ENCODE measurements around the gene CLMP.
"Not testable (repeated sequence)": the region's sequence is repeated elsewhere in the genome, so short reads cannot be mapped to it uniquely, and the experiment has no call there.

The CLMP gene

DNA sequence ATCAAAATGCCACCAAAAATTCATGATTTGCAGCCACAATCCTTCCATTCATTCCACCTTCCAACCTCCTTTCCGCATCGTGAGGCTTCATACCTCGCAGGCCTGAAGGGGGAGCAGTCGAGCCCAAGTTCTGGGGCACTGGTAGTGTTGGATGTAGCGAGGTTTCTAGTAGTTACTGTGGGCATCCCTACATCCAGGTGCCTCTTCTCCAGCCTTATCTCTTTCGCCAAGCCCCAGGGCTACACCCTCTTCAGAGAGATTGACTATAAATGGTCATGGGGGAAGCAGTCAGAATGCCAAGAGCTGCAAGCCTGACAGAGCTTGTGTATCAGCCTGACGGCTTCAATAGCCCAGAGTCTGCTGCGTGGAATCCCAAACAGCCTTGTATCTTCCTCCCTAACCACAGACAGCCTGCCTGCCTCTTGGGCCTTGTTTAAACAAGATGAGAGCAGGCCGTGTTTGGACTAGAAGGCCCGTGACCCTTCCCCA lies 28.9 kb downstream of the CLMP start:
- peak; percentile 54 for DNase-seq

DNA sequence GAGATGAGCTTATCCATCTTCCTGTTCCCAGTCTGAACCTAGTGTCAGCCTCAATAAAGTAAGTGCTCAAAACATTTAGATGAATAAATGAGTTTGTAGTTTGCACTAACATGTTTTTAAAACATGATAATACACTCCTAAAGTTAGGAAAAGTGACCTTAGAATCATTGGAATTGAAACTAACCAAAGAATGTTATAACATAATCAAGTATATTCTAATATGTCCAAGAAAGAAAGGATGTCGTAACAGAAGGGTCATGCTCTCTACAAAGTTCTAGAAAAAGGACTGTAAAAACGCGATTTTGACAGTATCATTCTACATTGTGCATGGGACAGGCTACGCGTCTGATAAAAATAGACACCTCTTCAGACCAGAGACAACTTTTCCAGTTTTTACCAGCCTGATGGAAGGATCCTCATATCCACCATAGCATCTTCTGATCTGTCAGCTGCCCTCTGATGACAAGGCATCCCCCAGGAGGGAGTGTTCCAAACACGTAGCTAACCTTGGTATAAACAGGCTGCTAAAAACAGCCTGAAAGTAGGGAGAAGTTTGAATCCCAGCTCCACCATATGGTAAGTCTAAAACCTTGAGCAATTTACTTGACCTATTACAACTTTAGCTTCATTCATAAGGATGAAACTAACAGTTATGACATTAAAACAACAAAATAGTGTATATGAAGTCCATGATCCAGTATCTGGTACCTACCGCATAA lies 30.2 kb downstream of the CLMP start:
- no peak for DNase-seq

GRCh38 chr11:123163621-123164020 lies 31.4 kb downstream of the CLMP start:
- DNase-seq = no peak

DNA sequence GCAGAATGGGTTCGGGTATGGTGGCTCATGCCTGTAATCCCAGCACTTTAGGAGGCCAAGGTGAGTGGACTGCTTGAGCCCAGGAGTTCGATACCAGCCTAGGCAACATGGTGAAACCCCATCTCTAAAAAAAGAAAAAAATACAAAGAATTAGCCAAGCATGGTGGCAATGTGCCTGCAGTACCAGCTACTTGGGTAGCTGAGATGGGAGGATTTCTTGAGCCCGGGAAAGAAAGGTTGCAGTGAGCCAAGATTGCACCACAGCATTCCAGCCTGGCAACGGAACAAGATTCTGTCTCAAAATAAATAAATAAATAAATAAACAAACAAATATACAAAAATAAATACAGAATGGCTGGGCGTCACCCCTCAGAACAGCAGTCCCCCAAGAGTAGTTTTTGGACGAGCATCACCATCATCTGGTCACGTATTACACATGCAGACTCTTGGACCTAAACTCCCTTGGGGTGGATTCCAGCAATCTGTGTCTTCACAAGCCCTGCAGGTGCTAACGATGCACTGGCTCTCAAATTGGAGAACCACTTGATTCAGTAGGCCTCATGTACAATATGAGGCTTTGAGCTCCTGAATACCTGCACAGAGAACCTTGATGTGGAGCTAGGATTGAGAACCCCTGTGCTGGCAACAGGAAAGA lies 33.5 kb downstream of the CLMP start:
- DNase-seq = no peak

- DNase-seq = no peak
Observed at GRCh38 chr11:123159183-123159857, 35.7 kb downstream of the CLMP start.

- no peak for DNase-seq
Observed at GRCh38 chr11:123158033-123159003, 36.7 kb downstream of the CLMP start.

DNA sequence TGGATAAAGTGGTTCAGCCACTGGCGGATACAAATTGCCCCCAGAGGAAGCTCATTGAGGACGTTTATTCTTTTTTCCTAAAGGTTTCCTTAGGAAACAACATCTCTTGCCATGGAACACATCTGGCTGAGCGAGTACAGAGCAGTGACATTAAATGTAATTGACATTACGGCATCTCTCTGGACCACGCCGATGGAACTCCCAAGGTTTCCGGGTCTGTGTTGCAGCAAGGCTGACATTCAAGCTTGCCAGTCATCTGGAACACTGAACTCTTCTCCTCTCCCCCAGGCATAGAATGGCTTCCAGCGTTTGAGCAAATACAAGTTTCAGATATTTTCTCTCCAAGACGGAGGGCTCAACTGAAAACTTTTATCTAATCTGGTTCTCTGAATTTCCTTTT lies 42.1 kb downstream of the CLMP start:
- no peak for DNase-seq

DNA sequence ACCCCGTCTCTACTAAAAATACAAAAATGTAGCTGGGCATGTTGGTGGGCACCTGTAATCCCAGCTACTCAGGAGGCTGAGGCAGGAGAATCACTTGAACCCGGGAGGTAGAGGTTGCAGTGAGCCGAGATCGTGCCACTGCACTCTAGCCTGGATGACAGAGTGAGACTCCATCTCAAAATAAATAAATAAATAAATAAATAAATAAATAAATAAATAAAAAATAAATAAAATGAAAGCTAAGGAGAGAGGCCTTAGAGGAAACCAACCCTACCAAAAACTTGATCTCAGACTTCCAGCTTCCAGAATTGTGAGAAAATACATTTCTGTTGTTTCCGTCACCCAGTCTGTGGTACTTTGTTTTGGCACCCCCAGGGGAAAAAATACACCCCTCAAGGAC lies 42.7 kb downstream of the CLMP start:
- not testable (repeated sequence) for DNase-seq

- no peak for DNase-seq
Observed at GRCh38 chr11:123151796-123152195, 43.3 kb downstream of the CLMP start.

- no peak for DNase-seq
Observed at GRCh38 chr11:123151366-123151765, 43.7 kb downstream of the CLMP start.

DNA sequence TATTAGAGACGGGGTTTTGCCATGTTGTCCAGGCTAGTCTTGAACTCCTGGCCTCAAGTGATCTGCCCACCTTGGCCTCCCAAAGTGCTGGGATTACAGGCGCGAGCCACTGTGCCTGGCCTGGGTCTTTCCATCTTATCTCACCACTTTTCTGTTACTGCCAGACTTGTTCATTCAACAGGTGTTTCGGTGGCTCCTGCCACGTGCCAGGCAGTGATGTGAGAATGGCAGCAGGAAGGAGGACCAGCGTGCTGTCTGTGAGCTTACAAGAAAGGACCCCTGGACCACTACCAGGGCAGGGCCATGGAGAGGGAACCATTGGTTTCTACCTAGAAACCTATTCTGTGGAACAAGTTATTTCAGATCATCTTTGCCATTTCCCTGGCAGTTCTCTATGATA lies 44.2 kb downstream of the CLMP start:
- DNase-seq = no peak

GRCh38 chr11:123148965-123149364 lies 46.1 kb downstream of the CLMP start:
- DNase-seq = no peak

- DNase-seq = no peak
Observed at GRCh38 chr11:123145661-123146060, 49.4 kb downstream of the CLMP start.

- peak; percentile 86 for DNase-seq
Observed at GRCh38 chr11:123145220-123145619, 49.8 kb downstream of the CLMP start.

DNA sequence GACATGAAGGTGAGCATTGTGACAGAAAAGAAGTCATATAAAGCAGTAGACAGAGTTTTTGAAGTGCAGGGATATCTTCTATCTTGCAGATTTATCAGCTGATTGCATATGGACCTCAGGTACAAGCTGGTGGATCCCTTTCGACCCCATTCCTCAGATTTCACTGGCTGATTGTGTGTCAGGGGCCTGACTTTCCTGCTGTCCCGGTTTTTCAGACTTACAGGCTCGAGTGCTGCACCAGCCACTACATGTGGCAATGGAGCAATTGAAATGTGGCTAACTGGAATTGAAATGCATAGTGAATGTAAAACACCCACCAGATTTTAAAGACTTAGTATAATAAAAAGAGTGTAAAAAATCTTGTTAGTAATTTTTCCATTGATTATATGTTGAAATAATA lies 50.3 kb downstream of the CLMP start:
- DNase-seq = no peak

DNA sequence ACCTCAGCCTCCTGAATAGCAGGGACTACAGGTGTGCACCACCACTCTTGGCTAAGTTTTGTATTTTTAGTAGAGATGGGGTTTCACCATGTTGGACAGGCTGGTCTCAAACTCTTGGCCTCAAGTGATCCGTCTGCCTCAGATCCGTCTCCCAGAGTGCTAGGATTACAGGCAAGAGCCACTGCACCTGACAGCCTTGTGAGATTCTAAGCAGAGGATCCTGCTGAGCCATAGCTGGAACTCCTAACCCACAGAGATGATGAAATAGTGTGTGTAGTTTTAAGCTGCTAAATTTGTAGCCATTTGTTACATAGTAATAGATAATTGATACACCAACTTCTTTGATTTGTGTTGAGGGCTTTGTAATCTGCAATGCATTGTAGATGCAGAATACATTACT lies 51.1 kb downstream of the CLMP start:
- DNase-seq = no peak

- no peak for DNase-seq
Observed at GRCh38 chr11:123143476-123143875, 51.6 kb downstream of the CLMP start.

DNA sequence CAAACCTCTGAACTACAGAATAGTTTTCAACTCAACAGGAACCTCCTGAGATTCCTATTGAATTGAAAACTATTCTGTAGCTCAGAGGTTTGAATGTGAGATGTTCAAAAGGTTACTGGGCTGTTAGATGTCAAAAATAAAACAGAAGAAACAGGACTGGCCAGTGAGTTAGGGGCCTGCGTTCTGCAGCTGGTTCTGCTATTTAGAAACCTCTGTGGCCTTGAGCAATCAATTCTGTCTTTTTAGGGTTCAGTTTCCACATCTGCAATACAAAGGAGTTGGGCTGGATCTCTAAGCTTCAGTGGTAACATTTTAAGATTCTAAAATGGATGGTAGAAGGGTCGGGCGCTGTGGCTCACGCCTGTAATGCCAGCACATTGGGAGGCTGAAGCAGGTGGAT lies 55.8 kb downstream of the CLMP start:
- no peak for DNase-seq

DNA sequence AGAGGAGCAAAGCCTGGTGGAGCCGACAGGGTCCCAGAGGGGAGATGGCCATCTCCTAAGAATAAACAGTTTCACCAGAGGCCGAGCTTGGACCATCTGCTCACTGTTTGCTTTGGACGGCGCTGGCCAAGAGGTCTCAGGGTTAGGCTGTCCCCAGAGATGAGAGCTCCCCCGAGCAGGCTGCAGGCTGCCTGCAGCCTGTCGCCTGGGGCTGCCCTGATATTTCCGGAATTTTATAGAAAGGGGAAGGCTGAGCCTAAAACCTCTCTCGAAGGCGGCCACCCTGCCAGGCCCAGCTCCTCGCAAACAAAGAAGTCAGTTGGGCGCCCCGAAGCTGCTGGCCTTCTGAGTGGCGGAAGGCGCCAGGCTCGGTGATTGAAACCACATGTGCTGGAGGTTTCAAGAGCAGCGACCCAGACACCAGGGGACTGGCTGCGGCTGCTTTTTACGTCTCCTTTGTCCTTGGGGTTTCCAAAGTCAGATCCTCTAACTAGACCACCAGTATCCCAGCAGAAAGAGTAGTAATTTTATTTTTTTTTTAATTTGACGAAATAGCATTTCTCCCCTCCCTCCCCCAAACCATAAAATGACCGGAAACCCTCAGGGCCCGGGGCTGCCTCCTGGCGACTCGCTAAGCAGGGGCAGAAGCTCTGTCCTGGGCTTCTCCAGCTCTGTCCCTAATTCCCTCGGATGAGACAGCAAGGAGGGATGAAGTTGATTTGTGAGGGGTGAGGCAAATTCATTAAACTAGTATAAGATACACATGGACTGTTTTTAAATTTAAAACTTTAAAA lies 57.4 kb downstream of the CLMP start:
- peak; percentile 63 for DNase-seq

DNA sequence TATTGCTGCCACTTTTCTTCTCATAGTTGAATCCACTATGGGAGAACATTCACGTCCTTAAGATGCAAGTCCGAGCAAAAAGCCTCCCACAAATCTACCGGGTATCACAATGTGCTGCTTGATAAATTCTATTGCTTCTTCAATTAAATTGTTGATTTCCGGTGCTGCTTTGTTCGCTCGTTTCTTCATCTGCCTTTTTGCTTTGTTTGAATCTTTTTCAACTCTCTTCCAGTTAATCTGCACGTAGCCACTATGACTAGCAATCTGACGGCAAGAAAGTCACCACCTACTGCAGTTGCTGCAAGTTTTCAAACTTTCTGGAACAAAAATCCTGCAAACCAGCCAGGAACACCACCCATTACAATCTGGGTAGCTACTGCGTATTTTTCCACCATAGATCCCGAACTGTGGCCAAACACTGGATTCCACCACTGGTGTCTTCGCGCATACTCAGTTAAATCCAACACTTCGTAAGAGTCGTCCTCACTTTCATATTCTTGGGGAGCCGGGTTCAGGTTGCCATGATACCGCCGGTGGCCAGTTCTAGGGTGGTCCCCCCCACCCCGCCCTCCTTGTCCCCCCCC lies 59.1 kb downstream of the CLMP start:
- no peak for DNase-seq

DNA sequence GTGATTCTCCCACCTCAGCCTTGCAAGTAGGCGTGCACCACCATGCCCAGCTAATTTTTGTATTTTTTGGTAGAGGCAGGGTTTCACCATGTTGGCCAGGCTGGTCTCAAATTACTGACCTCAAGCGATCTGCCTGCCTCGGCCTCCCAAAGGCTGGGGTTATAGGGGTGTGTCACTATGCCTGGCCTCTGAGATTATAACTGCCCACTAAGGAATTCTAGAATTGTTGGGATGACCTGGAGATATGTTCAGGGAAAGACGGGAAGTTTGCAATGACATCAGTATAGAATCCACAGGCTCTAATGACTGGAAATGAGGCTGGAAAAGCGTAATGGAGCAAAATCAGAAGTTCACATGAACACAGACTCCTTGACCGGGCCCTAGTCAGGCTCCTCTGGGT lies 62.2 kb downstream of the CLMP start:
- DNase-seq = no peak

Measured in HCEC 1CT (cell line).